Heart right ventricle (tissue), 16 donors: ENCODE results near the gene CCL5. TPM values are rescaled to one million over a fixed set of nuclear protein-coding genes. Genes with fewer than 3 reads are reported as not detected.

Experiments
- ATAC-seq, 8 donors: fragments of 200-7000 bp; cut with Tn5 transposase; one replicate each; pipeline ENCODE4 v1.9.1; 2020; ENCODE audit warnings: mild to moderate bottlenecking in 8 of 8, moderate library complexity in 8 of 8, moderate number of reproducible peaks in 1 of 8
- DNase-seq, 2 donors: peaks; one replicate each; pipeline ENCODE4 v3.0.0-alpha.2; 2020
- H3K27ac ChIP-seq, 10 donors: fragments of 200-600 bp; sonication (generic) in 2 of 10; one replicate each; pipeline versions ENCODE4 v1.5.0 to v1.8.0; 2020 to 2022; ENCODE audit warnings: mild to moderate bottlenecking in 3 of 10
- H3K27me3 ChIP-seq, 7 donors: fragments of 200-600 bp; one replicate each; pipeline ENCODE4 v1.8.0; 2021 to 2022; ENCODE audit warnings: mild to moderate bottlenecking in 2 of 7
- H3K36me3 ChIP-seq, 9 donors: fragments of 200-600 bp; sonication (generic) in 1 of 9; one replicate each; pipeline versions ENCODE4 v1.5.0 to v1.8.0; 2020 to 2022; ENCODE audit warnings: mild to moderate bottlenecking in 2 of 9
- H3K4me1 ChIP-seq, 9 donors: fragments of 200-600 bp; sonication (generic) in 1 of 9; one replicate each; pipeline versions ENCODE4 v1.5.0 to v1.8.0; 2020 to 2022; ENCODE audit warnings: mild to moderate bottlenecking in 4 of 9
- H3K4me3 ChIP-seq, 10 donors: fragments of 200-600 bp; sonication (generic) in 2 of 10; one replicate each; pipeline versions ENCODE4 v1.5.0 to v1.8.0; 2020 to 2022; ENCODE audit warnings: mild to moderate bottlenecking in 7 of 10, moderate library complexity in 2 of 10
- H3K9me3 ChIP-seq, 11 donors: fragments of 200-600 bp in 10 of 11; sonication (generic) in 2 of 11; one replicate each; pipeline versions ENCODE4 v1.5.0 to v1.8.0; 2013 to 2022; ENCODE audit warnings: mild to moderate bottlenecking in 2 of 11, control low read depth in 1 of 11, moderate library complexity in 1 of 11
- WGBS, 2 donors: extraction: QIAGEN DNeasy Blood & Tissue Kit; methylation state at CpG; one replicate each; pipeline ENCODE4 v1.1.7; 2013; ENCODE audit warnings: inconsistent platforms in 1 of 2; 5-methylcytosine and 5-hydroxymethylcytosine counted together
- intact Hi-C, 10 donors: fragments of 100-400 bp; cut with DNase I; formaldehyde crosslinking; loops; one replicate each; pipeline versions ENCODE4 v1.11.1 to v1.14.2; 2022
- polyA plus RNA-seq, 2 donors: library from polyadenylated mRNA; stranded (reverse); fragments of 200-250 nt; gene quantifications; one replicate each; pipeline ENCODE4 v1.2.3, GENCODE V29; 2013
- total RNA-seq, 10 donors: library from RNA; stranded (reverse); fragmentation: NEBNext Ultra II Directional in 3 of 10; extraction: Animal tissue kit (Norgen Biotek cat#: 25700) in 3 of 10; gene quantifications; one replicate each; pipeline versions ENCODE4 v1.2.1 to v1.2.4, GENCODE V29; 2021 to 2023
- TF ChIP-seq, protein P1 (sequence below), 9 donors: fragments of 200-600 bp; sonication (generic) in 2 of 9; IDR thresholded peaks; one replicate each; pipeline versions ENCODE4 v1.5.0 to v1.8.0; 2021 to 2022; ENCODE audit warnings: antibody characterized with exemption in 9 of 9, mild to moderate bottlenecking in 5 of 9, moderate library complexity in 1 of 9
- donor health status: Arrhythmogenic right ventricular cardiomyopathy.
- donor health status: ischemic (EF 13 %, LVEDD 7.1; RV severe dilation, severe dysfunction).
- donor health status: healthy with polysubstance abuse.
- donor health status: DM: no; HTN: yes; CAD: no.
- donor health status: DM: no; HTN: no; CAD: no.
- donor health status: ischemic (EF 25% LVEDD 6.9; RV normal size, moderate dysfunction).
- donor health status: ischemic (EF 25% LVEDD 5.7; RV mildly dilated, moderate dysfunction).
- donor health status: healthy.
- donor health status: DM: yes; HTN: yes; CAD: no.
- donor health status: Ischemic cardiomyopathy.
- donor health status: ischemic (EF 35%, LVEDD 5.7; RV mildly dilated, moderate dysfunction).
- donor health status: nonischemic (EF 11% LVEDD 7.7; RV severe dilation, severe dysfunction).
- donor health status: DM: yes; HTN: yes; CAD: no.
- donor health status: PGD.
- donor health status: ischemic (EF 29% LVEDD 5.4; RV normal size, mild dysfunction).
- donor health status: nonischemic (EF 23%, LVEDD 6.1; RV moderate dilation, normal function).

The CCL5 gene
- total and polyA plus RNA-seq, 12 donors, result 0.47 to 29.8 (median 1.4) TPM

GRCh38 chr17:35843698-35844097, 36.5 kb downstream of the CCL5 start:
- Histone ChIP-seq H3K4me1 (peaks cover 0 to 9% (median 0%) of the 10 kb centered on the region in 9 donors), H3K4me3 (no peak overlapping the region), H3K27me3 (no peaks in the 10 kb centered on the region), H3K36me3 (peaks cover 0 to 100% (median 72%) of the 10 kb centered on the region in 9 donors), H3K27ac (no peak overlapping the region), H3K9me3 (no peaks in the 10 kb centered on the region)
- 96 to 100% methylated on average over 2 of the region's 2 CpGs for WGBS, 2 donors
- DNase-seq, result no peak
- no peak for ATAC-seq
- intact Hi-C loops, result no loop called here
- TF ChIP-seq, protein P1, sequence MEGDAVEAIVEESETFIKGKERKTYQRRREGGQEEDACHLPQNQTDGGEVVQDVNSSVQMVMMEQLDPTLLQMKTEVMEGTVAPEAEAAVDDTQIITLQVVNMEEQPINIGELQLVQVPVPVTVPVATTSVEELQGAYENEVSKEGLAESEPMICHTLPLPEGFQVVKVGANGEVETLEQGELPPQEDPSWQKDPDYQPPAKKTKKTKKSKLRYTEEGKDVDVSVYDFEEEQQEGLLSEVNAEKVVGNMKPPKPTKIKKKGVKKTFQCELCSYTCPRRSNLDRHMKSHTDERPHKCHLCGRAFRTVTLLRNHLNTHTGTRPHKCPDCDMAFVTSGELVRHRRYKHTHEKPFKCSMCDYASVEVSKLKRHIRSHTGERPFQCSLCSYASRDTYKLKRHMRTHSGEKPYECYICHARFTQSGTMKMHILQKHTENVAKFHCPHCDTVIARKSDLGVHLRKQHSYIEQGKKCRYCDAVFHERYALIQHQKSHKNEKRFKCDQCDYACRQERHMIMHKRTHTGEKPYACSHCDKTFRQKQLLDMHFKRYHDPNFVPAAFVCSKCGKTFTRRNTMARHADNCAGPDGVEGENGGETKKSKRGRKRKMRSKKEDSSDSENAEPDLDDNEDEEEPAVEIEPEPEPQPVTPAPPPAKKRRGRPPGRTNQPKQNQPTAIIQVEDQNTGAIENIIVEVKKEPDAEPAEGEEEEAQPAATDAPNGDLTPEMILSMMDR (IDR thresholded peaks at IDR 0.05), result no peak

GRCh38 chr17:35842239-35842638, 37.9 kb downstream of the CCL5 start:
- H3K4me1 ChIP-seq, result peaks cover 0 to 3% (median 0%) of the 10 kb centered on the region in 9 donors
- TF ChIP-seq, protein P1 (IDR thresholded peaks at IDR 0.05), result no peak
- no peaks in the 10 kb centered on the region for H3K27me3 ChIP-seq
- 97 to 98% methylated on average over 5 of the region's 5 CpGs for WGBS, 2 donors
- no peak overlapping the region for H3K4me3 ChIP-seq
- peaks cover 0 to 100% (median 79%) of the 10 kb centered on the region in 9 donors for H3K36me3 ChIP-seq
- ATAC-seq (no peak), DNase-seq (no peak)
- no peak overlapping the region for H3K27ac ChIP-seq
- H3K9me3 ChIP-seq, result no peaks in the 10 kb centered on the region
- intact Hi-C loops, result no loop called here

GRCh38 chr17:35841505-35841904, 38.7 kb downstream of the CCL5 start:
- H3K9me3 ChIP-seq, result no peaks in the 10 kb centered on the region
- TF ChIP-seq, protein P1 (IDR thresholded peaks at IDR 0.05), result no peak
- no peak overlapping the region for H3K27ac ChIP-seq
- intact Hi-C loops, result no loop called here
- H3K4me1 ChIP-seq, result no peaks in the 10 kb centered on the region
- H3K27me3 ChIP-seq, result no peaks in the 10 kb centered on the region
- 80 to 81% methylated on average over 4 of the region's 4 CpGs for WGBS, 2 donors
- H3K36me3 ChIP-seq, result peaks cover 0 to 100% (median 86%) of the 10 kb centered on the region in 9 donors
- DNase-seq (no peak), ATAC-seq (no peak)
- no peak overlapping the region for H3K4me3 ChIP-seq

DNA sequence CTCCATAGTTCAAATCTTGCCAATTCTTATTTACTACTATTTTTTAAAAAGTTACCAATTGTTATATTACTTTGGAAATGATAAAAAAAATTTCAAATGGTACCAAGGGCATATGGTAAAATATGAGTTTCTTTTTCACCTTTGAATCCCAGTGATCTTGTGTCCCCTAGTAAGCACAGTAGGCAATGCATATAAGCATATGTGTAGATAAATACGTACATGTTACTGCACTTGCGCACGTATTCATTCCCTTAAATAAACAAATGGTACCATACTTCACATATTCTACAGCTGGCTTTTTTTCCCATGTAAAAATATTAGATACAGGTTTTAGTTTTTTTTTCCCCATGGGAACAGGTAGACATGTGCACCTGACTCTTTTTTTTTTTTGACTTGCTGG, 39.1 kb downstream of the CCL5 start:
- TF ChIP-seq, protein P1 (IDR thresholded peaks at IDR 0.05), result no peak
- no peaks in the 10 kb centered on the region for H3K27me3 ChIP-seq
- intact Hi-C loops, result no loop called here
- DNase-seq (no peak), ATAC-seq (no peak)
- no peak overlapping the region for H3K27ac ChIP-seq
- H3K9me3 ChIP-seq, result no peaks in the 10 kb centered on the region
- 78 to 98% methylated on average over 3 of the region's 3 CpGs for WGBS, 2 donors
- no peaks in the 10 kb centered on the region for H3K4me1 ChIP-seq
- no peak overlapping the region for H3K4me3 ChIP-seq
- H3K36me3 ChIP-seq, result peaks cover 0 to 100% (median 86%) of the 10 kb centered on the region in 9 donors
